Stimulated activated naive CD8-positive, alpha-beta T cell treated with anti-CD3 and anti-CD28 coated beads, Interleukin-15, Interleukin-2, amounts not matched to agents 100 U/mL and 50 U/mL, for 24 hours (primary cell): ENCODE data around the gene FAM234A.

ENCODE experiments used
- ATAC-seq: fragments of 150-1000 bp; cut with Tn5 transposase; one replicate; pipeline ENCODE4 v1.10.0; 2021
- DNase-seq: peaks from one replicate; pipeline ENCODE4 v3.0.0; 2021

Gene FAM234A

GRCh38 chr16:301235-301634, 66.6 kb downstream of the FAM234A start:
- DNase-seq (no peak), ATAC-seq (no peak)

DNA sequence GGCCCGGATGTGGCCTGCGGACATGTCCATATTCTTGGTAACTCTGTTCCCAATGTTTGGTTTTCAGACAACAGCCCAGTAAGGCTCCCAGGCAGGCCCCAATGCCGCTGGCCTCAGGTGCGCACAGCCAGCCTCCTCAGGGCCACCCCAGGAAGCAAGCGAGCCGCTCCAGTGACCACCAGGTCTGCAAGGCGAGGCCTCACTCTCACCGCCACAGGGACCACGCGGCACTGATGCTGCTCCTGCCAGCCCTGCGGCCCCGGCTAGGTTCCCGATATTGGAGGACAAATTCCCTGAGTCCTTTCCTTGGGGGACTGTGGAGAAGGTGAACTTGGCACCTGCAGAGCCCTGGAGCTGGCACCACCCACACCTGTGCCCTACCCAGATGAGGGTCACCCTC, 67.3 kb downstream of the FAM234A start:
- no peak for ATAC-seq
- no peak for DNase-seq

GRCh38 chr16:303760-304505, 69.3 kb downstream of the FAM234A start:
- DNase-seq (no peak), ATAC-seq (no peak)

DNA sequence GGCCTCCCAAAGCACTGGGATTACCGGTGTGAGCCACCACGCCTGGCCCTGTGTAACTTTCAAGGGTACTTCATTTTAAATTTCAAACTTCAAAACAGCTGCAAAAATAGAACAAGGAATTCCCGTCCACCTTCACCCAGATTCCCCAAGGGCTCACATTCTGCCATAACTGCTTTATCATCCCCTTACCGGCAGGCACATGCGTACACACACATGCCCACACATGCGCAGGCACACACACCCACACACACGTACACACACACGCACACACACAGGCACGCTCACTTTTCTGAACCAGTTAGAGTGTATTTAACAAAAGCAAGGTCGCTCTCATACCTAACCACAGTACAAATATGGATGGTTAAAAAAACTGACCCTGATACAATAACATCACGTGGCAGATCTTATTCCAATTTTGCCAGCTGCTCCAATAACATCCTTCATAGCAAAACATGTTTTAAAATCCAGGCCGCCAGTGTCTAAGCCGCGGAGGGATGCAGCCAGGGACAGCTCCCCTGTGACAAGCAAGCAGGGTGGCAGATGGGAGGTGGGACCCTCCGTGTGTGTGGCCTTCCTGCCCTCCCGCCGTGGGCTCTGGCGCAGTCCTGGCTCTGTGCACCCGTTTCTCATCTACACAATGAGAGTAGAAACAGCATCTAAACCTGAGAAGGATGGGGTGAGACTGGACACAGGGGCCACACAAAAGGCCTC, 71.5 kb downstream of the FAM234A start:
- DNase-seq, result no peak
- no peak for ATAC-seq

DNA sequence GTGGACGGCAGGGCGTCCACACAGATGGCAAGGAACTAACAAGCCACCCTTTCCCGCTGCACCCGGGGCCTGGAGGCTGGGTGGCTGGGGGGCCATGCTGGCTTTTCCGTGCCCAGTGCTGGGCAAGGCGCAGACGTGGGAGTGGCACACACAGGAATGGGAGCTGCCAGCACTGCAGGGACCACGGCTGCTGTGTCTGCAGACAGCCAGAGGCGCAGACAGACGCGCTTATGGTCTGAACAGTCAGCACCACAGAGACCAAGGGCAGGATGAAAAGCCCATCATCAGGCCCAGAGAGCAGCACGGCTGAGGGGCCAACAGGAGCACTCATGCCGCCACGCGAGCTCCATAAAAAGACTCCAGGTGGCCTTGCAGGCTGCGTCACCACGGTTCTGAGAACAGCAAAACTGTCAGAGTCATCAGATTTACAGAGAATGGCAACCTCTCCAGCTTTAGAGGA, 72.3 kb downstream of the FAM234A start:
- ATAC-seq (no peak), DNase-seq (no peak)

DNA sequence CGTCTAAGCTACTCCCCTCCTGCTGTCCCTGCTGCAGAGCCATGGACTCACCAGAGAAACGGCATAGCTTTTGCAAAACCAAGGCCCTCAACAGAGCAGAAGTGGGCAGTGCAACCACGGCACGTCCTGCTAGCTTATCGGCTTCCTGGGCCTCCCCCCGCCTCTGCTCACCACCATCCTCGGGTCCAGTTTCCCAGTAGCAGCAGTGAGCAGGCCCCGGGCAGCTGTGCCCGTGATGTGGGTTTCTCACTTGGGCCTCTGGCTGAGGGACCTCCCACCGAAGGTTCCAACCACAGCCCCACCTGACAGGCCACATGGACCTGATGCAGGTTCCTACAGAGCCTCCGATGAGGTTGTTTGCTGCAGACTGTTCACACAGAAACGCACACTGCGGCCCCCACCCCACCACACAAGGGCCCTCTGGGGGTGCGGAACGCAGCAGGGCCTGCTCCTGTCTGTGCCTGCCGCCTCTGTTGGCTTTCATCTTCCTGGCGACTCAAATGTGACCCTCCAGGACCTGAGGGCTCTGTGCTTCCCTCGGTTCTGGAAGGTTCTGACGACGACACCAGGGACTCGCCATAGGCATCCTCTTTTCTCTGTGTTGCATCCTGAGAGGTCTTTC, 73.2 kb downstream of the FAM234A start:
- DNase-seq (no peak), ATAC-seq (peak; percentile 30)

DNA sequence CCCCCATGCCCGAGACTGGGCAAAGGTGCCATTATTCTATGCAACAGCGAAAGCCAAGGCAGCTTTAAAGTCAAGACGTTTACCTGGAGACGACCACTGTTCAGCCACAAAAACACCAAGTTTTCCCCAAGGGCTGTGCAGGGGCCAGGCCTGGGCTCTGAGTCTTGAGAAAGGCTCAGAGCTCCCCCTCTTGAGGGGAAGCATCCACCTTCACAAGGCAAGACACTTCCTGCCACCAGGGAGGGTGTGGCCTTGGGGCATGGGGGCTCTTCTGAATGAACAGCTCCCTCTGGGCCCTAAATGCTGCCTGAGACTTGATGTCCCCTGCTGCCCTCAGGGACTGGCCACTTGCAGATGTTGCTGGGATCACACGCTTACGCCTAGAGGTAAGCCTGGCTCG, 74.9 kb downstream of the FAM234A start:
- ATAC-seq (peak; percentile 32), DNase-seq (no peak)

- ATAC-seq (no peak), DNase-seq (no peak)
Observed at GRCh38 chr16:311725-312124, 77.1 kb downstream of the FAM234A start.

DNA sequence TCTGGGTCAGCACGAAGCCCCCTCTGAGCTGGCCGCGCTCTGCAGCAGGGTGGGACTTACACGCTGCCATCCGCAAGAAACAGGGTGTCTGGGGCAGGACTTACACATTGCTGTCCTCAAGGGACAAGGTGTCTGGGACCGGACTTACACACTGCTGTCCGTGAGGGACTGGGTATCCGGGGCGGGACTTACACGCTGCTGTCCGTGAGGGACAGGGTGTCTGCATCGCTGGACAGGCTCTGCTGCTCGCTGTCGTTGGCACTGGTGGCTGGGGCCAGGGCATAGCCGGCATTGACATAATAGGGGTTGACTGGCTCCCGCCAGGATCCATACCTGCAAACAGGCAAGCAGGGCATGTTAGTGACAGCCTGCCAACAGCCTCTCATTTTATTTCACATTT, 79.7 kb downstream of the FAM234A start:
- DNase-seq (no peak), ATAC-seq (no peak)

GRCh38 chr16:314795-315299, 80.2 kb downstream of the FAM234A start:
- DNase-seq (no peak), ATAC-seq (no peak)
